H9 (cell line): ENCODE data around the gene KRT6C. TPM values are rescaled to one million over a fixed set of nuclear protein-coding genes. Genes with fewer than 3 reads are reported as not detected.

Source experiments
- DNase-seq: peaks from one replicate; pipeline ENCODE4 v3.0.0-alpha.2; 2017
- H2AFZ ChIP-seq: one replicate; pipeline ENCODE4 v1.6.1; 2013; ENCODE audit warnings: mild to moderate bottlenecking, low read length, control low read depth, moderate library complexity
- H2AK5ac ChIP-seq: 2 replicates; pipeline ENCODE4 v1.6.1; 2013; ENCODE audit warnings: low read length, control low read depth, mixed read lengths; ENCODE audit not compliant: insufficient read length
- H2BK120ac ChIP-seq: one replicate; pipeline ENCODE4 v1.6.1; 2013; ENCODE audit warnings: low read depth, mild to moderate bottlenecking, low read length, control low read depth, inconsistent platforms; ENCODE audit not compliant: poor library complexity, severe bottlenecking
- H2BK12ac ChIP-seq: 2 replicates; pipeline ENCODE4 v1.6.1; 2013; ENCODE audit warnings: low read length, control low read depth, mixed read lengths, low read depth; ENCODE audit not compliant: insufficient read length
- H2BK15ac ChIP-seq: 2 replicates; pipeline ENCODE4 v1.6.1; 2013; ENCODE audit warnings: low read depth, low read length, control low read depth
- H2BK20ac ChIP-seq: one replicate; pipeline ENCODE4 v1.6.1; 2013; ENCODE audit warnings: low read depth, mild to moderate bottlenecking, low read length, control low read depth, inconsistent platforms; ENCODE audit not compliant: poor library complexity, severe bottlenecking
- H2BK5ac ChIP-seq: 2 replicates; pipeline ENCODE4 v1.6.1; 2013; ENCODE audit warnings: low read length, control low read depth, mixed read lengths; ENCODE audit not compliant: insufficient read length
- H3K14ac ChIP-seq: 2 replicates; pipeline ENCODE4 v1.6.1; 2013; ENCODE audit warnings: low read length, control low read depth; ENCODE audit not compliant: insufficient read depth
- H3K18ac ChIP-seq: 2 replicates; pipeline ENCODE4 v1.6.1; 2013; ENCODE audit warnings: low read depth, mild to moderate bottlenecking, mixed read lengths, low read length, control low read depth; ENCODE audit not compliant: insufficient read length
- H3K23ac ChIP-seq: 2 replicates; pipeline ENCODE4 v1.6.1; 2013; ENCODE audit warnings: low read length, control low read depth, mixed read lengths, low read depth; ENCODE audit not compliant: insufficient read length
- H3K23me2 ChIP-seq: 2 replicates; pipeline ENCODE4 v1.6.1; 2013; ENCODE audit warnings: low read depth, mild to moderate bottlenecking, mixed read lengths, low read length, control low read depth; ENCODE audit not compliant: insufficient read length, poor library complexity, severe bottlenecking
- H3K27ac ChIP-seq: 2 replicates; pipeline ENCODE4 v1.5.1; 2013; ENCODE audit warnings: low read length, control low read depth, mixed read lengths, low read depth; ENCODE audit not compliant: insufficient read length
- H3K27me3 ChIP-seq: 2 replicates; pipeline ENCODE4 v1.6.1; 2013; ENCODE audit warnings: low read length, control low read depth, inconsistent platforms; ENCODE audit not compliant: insufficient read depth
- H3K4ac ChIP-seq: 2 replicates; pipeline ENCODE4 v1.6.1; 2013; ENCODE audit warnings: low read depth, mild to moderate bottlenecking, control low read depth, inconsistent platforms, low read length, moderate library complexity
- H3K4me1 ChIP-seq: 2 replicates; pipeline ENCODE4 v1.6.1; 2013; ENCODE audit warnings: low read length, control low read depth, inconsistent platforms; ENCODE audit not compliant: insufficient read depth
- H3K4me2 ChIP-seq: 2 replicates; pipeline ENCODE4 v1.6.1; 2013; ENCODE audit warnings: low read length, control low read depth, mixed read lengths; ENCODE audit not compliant: insufficient read length, insufficient read depth
- H3K56ac ChIP-seq: 2 replicates; pipeline ENCODE4 v1.6.1; 2013; ENCODE audit warnings: low read depth, mild to moderate bottlenecking, mixed read lengths, low read length, control low read depth; ENCODE audit not compliant: insufficient read length
- H3K79me1 ChIP-seq: 2 replicates; pipeline ENCODE4 v1.6.1; 2013; ENCODE audit warnings: low read depth, mild to moderate bottlenecking, moderate library complexity, low read length, control low read depth, inconsistent platforms; ENCODE audit not compliant: insufficient read depth, poor library complexity, severe bottlenecking
- H3K79me2 ChIP-seq: 2 replicates; pipeline ENCODE4 v1.6.1; 2013; ENCODE audit warnings: low read length, control low read depth, inconsistent platforms; ENCODE audit not compliant: insufficient read depth
- H3K9ac ChIP-seq: 2 replicates; pipeline ENCODE4 v1.6.1; 2013; ENCODE audit warnings: low read length, control low read depth, mixed read lengths; ENCODE audit not compliant: insufficient read length; ENCODE audit errors: extremely low read depth
- H3K9me3 ChIP-seq: one replicate; pipeline ENCODE4 v1.6.1; 2013; ENCODE audit warnings: low read depth, low read length, inconsistent platforms; ENCODE audit not compliant: control insufficient read depth
- H3T11ph ChIP-seq: one replicate; pipeline ENCODE4 v1.6.1; 2013; ENCODE audit warnings: mild to moderate bottlenecking, low read length, control low read depth, inconsistent platforms
- H4K20me1 ChIP-seq: one replicate; pipeline ENCODE4 v1.6.1; 2013; ENCODE audit not compliant: control insufficient read depth, insufficient read length, insufficient read depth
- H4K5ac ChIP-seq: 2 replicates; pipeline ENCODE4 v1.6.1; 2013; ENCODE audit warnings: low read depth, mild to moderate bottlenecking, mixed read lengths, low read length, control low read depth; ENCODE audit not compliant: insufficient read length
- H4K8ac ChIP-seq: replicated peaks from 2 replicates; pipeline ENCODE4 v1.6.1; 2013; ENCODE audit warnings: low read length, control low read depth, mixed read lengths, low read depth; ENCODE audit not compliant: insufficient read length
- H4K91ac ChIP-seq: 2 replicates; pipeline ENCODE4 v1.6.1; 2013; ENCODE audit warnings: low read depth, mild to moderate bottlenecking, moderate library complexity, mixed read lengths, low read length, control low read depth; ENCODE audit not compliant: insufficient read length
- H3K27ac Mint-ChIP-seq, 3 experiments: 2 replicates in 2 of 3; 3 replicates in 1 of 3; pipeline ENCODE4 v1.8.0; 2020 to 2021; ENCODE audit warnings: mixed read lengths in 3 of 3, mild to moderate bottlenecking in 1 of 3, moderate library complexity in 1 of 3
- H3K27me3 Mint-ChIP-seq: 2 replicates; pipeline ENCODE4 v1.8.0; 2021; ENCODE audit warnings: low read depth, mild to moderate bottlenecking, moderate library complexity, mixed read lengths
- H3K36me3 Mint-ChIP-seq, 3 experiments: 2 replicates in 2 of 3; 3 replicates in 1 of 3; pipeline ENCODE4 v1.8.0; 2020 to 2021; ENCODE audit warnings: low read depth in 3 of 3, mixed read lengths in 3 of 3; ENCODE audit not compliant: insufficient read depth in 1 of 3
- H3K4me1 Mint-ChIP-seq, 2 experiments: 2 replicates each; pipeline ENCODE4 v1.8.0; 2020; ENCODE audit warnings: mixed read lengths in 2 of 2
- H3K4me3 Mint-ChIP-seq, 2 experiments: 2 replicates in 1 of 2; 3 replicates in 1 of 2; pipeline ENCODE4 v1.8.0; 2020 to 2021; ENCODE audit warnings: mild to moderate bottlenecking in 2 of 2, mixed read lengths in 2 of 2, moderate library complexity in 1 of 2
- H3K9me3 Mint-ChIP-seq, 2 experiments: 2 replicates in 1 of 2; 3 replicates in 1 of 2; pipeline ENCODE4 v1.8.0; 2020; ENCODE audit warnings: mild to moderate bottlenecking in 2 of 2, mixed read lengths in 2 of 2, moderate library complexity in 1 of 2
- WGBS: extraction: QIAGEN DNeasy Blood & Tissue Kit; methylation state at CpG from one replicate; pipeline ENCODE4 v1.1.7; 2013; ENCODE audit warnings: missing lambda C conversion rate, low lambda C conversion rate, mixed read lengths; ENCODE audit not compliant: insufficient read length; ENCODE audit errors: extremely low coverage; 5-methylcytosine and 5-hydroxymethylcytosine counted together
- total RNA-seq: library from RNA; stranded (reverse); gene quantifications from 2 replicates; pipeline ENCODE4 v1.2.1, GENCODE V29; 2021
- TF ChIP-seq, protein P1 (sequence below): fragments of 200-600 bp; sonication (generic); conservative IDR thresholded peaks from 3 replicates; pipeline ENCODE4 v1.8.0; 2021; ENCODE audit warnings: antibody characterized with exemption, mild to moderate bottlenecking

The KRT6C gene
- total RNA-seq, 1 experiment from 2014 or later: not detected

GRCh38 chr12:52464897-52465296 lies 8.7 kb downstream of the KRT6C start:
- H2BK120ac ChIP-seq: no peak overlapping the region
- H2BK15ac ChIP-seq: no peak overlapping the region
- no peak overlapping the region for H3K56ac ChIP-seq
- H3K4me3 Mint-ChIP-seq: no peak overlapping the region
- H3T11ph ChIP-seq: no peak overlapping the region
- H3K18ac ChIP-seq: no peak overlapping the region
- H3K4me1 Mint-ChIP-seq: no peaks in the 10 kb centered on the region
- H3K9me3 ChIP-seq: no peaks in the 10 kb centered on the region
- peaks cover 5% of the 10 kb centered on the region for H3K27me3 Mint-ChIP-seq
- H4K91ac ChIP-seq: no peak overlapping the region
- H3K23ac ChIP-seq: no peak overlapping the region
- H3K23me2 ChIP-seq: no peaks in the 10 kb centered on the region
- no peak overlapping the region for H3K4ac ChIP-seq
- H2BK12ac ChIP-seq: no peak overlapping the region
- no peak overlapping the region for H2BK20ac ChIP-seq
- no peaks in the 10 kb centered on the region for H3K79me2 ChIP-seq
- H3K14ac ChIP-seq: no peak overlapping the region
- WGBS: no CpG with 5 or more reads among the region's 2 CpGs
- H2AK5ac ChIP-seq: no peak overlapping the region
- no peaks in the 10 kb centered on the region; a peak in 1 of 7 replicates for H3K36me3 Mint-ChIP-seq
- H3K9ac ChIP-seq: no peak overlapping the region
- TF ChIP-seq, protein P1, sequence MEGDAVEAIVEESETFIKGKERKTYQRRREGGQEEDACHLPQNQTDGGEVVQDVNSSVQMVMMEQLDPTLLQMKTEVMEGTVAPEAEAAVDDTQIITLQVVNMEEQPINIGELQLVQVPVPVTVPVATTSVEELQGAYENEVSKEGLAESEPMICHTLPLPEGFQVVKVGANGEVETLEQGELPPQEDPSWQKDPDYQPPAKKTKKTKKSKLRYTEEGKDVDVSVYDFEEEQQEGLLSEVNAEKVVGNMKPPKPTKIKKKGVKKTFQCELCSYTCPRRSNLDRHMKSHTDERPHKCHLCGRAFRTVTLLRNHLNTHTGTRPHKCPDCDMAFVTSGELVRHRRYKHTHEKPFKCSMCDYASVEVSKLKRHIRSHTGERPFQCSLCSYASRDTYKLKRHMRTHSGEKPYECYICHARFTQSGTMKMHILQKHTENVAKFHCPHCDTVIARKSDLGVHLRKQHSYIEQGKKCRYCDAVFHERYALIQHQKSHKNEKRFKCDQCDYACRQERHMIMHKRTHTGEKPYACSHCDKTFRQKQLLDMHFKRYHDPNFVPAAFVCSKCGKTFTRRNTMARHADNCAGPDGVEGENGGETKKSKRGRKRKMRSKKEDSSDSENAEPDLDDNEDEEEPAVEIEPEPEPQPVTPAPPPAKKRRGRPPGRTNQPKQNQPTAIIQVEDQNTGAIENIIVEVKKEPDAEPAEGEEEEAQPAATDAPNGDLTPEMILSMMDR: no peak
- no peak overlapping the region for H4K8ac ChIP-seq
- no peaks in the 10 kb centered on the region for H4K20me1 ChIP-seq
- no peak overlapping the region for H3K27ac Mint-ChIP-seq
- H3K27me3 ChIP-seq: no peaks in the 10 kb centered on the region
- H2BK5ac ChIP-seq: no peak overlapping the region
- H3K4me1 ChIP-seq: no peaks in the 10 kb centered on the region
- H3K79me1 ChIP-seq: no peaks in the 10 kb centered on the region
- no peak overlapping the region for H4K5ac ChIP-seq
- no peak for DNase-seq
- no peak overlapping the region for H3K4me2 ChIP-seq
- no peak overlapping the region for H3K27ac ChIP-seq
- H2AFZ ChIP-seq: no peak overlapping the region
- peaks cover 0 to 5% of the 10 kb centered on the region in 2 experiments; a peak in 3 of 5 replicates for H3K9me3 Mint-ChIP-seq
